Activated gamma-delta T cell (primary cell): ENCODE results near the gene PLEKHF1.

Source experiments
- DNase-seq: peaks from one replicate; lab custom pipeline; 2025; lab: John Stamatoyannopoulos, UW

The PLEKHF1 gene

DNA sequence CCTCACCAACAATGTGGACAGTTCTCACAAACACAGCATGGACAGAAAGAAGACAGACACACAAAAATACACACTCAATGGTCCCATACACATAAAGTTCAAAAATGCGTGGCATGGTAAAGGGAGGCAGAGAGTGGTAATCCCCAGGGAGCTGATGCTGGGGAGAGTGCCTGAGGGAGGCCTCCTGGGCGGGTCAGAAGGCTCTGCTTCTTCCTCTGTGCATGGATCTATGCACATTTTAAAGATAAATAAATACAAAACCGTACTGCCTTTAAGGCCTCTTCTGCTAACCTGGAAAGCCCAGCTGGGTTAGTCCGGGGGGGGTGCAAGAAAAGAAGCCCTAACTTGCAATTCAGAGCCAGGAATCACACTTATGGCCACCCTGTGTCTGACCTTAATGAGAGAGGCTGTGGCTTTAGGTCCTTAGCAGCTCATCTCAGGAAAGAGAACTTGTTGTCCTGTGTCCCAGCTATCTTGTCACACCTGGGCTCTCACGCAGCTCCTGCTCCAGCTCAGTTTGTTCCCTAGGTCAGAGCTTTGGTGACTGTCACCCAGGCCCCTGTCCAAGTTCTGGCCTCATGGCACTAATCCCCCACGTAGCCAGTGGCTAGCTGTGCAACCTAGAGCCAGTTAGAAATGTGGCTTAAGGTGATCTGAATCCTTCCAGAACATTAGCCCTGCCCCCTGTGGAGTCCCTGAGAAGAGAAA lies 30.7 kb upstream of the PLEKHF1 start:
- no peak for DNase-seq

DNA sequence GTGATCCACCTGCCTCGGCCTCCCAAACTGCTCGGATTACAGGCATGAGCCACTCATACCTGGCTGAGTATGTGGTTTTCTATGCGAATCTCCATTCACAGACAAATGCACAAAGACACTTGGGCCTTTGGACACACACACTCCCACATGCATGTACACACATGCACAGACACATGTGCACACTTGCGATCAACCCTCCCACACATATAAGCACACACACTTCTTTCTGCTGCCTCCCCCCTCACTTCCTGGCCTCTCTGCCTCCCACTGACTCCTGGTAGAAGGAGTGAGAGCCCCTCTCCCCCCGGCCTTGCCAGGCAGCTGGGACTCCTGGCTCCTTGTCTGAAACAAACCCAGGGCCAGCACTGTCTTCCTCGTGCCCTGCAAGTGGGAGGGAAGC lies 29.3 kb upstream of the PLEKHF1 start:
- no peak for DNase-seq

DNA sequence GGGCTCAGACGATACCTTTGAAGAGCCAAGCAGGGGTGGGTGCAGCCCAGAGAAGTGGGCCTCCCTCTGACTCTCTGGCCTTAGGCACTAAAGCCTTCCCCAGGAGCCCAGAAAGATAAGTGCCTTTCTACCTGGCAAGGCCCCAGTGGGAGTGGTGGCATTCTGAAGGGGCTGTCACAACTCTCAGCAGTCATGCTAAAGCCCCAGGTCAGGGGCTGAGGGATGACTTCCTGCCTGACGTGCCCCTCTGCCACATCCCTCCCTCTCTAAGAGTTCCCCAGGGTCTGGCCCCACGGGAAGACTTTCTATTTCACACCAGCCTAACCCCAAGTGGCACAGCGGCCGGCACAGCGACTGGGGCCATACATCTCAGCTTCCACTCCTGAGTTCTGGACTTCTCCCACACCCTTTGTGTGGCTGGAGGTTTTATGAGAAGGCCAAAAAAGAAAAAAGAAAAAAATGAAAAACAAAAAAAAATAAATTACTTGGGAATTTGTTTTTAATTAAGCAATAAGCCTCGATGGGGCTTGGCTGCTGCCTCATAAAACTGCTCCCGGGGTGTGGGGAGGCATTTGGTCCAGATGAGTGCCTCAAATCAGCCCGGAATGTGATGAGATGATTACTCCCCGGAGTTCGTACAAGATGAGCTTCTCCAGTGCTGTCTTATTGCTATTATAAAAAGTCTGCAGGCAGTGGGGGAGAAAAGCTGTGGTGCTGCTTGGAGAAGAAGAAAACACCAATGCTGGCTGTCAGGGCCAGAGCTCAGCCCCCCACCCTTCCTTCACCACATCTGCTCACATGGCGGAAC lies 28.5 kb upstream of the PLEKHF1 start:
- DNase-seq = no peak

DNA sequence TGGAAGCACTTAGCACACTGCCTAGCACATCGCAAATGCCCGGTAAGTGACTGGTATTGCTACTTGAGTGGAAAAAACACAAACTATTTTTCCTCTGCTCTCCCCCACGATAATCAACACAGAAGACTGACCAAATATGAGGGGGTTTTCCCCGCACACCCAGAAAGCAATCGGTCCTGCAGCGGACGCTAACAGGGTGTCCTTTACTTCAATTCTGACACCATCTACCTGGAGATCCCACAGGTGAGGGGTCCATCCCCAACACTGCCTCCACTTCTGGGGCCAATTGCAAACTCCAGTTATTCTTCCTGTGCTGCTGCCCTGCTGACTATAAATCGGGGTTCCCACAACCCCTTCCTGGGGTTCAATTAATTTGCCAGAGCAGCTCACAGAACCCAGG lies 26.2 kb upstream of the PLEKHF1 start:
- no peak for DNase-seq

DNA sequence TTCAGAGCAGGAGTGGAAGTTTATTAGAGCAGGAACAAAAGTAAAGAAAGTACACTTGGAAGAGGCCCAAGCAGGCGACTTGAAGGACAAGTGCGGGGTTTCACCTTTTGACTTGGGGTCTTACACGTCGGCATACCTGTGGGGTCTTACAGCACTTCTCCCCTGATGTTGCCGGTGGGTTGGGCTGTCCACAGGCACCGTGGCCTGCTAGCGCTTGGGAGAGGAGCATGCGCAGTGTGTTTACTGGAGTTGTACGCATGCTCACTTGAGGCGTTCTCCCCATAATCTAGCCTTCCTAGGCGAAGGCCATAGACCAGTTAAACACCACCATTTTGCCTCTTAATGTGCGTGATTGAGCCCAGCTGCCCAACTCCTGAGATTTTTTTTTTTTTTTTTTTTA lies 25.0 kb upstream of the PLEKHF1 start:
- DNase-seq = no peak

DNA sequence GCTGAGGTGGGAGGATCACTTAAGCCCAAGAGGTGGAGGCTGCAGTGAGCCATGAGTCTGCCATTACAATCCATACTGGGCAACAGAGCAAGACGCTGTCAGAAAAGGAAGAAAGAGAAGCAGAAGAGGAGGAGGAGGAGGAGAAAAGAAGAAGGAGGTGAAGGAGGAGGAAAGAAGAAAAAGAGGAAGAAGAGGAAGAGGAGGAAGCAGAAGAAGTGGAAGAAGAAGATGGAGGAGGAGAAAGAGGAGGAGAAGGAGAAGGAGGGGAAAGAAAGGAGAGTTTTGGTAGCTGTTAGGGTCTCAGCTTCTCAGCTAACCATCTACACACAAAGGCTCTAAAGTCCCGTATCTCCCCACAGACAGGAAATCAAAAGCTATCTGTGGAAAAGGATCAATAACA lies 23.7 kb upstream of the PLEKHF1 start:
- DNase-seq = no peak

DNA sequence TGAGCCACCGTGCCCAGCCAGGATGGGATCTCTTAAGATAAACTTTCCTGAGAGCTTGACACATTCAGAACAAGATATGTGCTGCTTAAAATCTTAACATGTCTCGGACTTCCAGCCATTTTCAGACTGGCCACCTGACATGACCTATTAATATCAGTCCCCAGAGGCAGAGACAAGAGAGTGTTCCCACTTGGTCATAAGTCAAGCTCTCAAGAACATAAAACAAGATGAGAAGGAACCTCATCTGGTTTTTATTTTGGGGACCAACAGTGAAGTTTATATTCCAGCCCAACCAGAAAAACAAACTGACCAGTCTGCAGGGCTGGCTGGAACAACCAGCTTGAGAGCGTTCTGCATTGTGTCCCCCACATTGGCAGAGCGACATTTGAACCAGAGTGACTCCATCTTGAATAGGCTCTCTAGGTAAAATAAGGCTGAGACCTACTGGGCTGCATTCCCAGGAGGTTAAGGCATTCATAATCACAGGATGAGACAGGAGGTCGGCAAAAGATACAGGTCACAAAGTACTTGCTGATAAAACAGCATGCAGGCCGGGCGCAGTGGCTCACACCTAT lies 21.8 kb upstream of the PLEKHF1 start:
- no peak for DNase-seq

DNA sequence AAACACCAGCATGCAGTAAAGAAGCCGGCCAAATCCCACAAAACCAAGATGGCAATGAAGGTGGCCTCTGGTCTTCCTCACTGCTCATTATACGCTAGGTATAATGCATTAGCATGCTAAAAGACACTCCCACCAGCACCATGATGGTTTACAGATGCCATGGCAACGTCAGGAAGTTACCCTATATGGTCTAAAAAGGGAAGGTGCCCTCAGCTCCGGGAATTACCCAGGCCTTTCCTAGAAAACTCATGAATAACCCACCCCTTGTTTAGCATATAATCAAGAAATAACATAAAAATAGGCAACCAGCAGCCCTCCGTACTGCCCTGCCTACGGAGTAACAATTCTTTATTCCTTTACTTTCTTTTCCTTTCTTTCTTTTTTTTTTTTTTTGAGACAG lies 21.1 kb upstream of the PLEKHF1 start:
- DNase-seq = no peak

DNA sequence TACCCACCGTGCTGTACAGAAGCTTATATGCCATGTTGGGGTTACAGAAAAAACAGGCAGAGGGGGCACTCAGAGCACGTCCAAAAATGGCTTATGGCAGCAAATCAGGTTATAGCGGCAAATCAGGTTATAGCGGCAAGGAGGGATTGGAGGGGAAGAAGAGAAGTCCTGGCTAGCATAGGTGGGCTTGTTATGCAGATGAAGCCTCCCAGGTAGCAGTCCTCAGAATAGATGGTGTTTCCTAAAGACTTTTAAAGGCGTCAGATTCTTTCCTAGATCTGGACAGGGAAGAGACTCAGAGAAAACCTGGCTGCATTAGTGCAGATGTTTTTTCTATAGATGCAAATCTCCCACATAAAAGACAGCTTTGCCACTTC lies 19.8 kb upstream of the PLEKHF1 start:
- DNase-seq = no peak

DNA sequence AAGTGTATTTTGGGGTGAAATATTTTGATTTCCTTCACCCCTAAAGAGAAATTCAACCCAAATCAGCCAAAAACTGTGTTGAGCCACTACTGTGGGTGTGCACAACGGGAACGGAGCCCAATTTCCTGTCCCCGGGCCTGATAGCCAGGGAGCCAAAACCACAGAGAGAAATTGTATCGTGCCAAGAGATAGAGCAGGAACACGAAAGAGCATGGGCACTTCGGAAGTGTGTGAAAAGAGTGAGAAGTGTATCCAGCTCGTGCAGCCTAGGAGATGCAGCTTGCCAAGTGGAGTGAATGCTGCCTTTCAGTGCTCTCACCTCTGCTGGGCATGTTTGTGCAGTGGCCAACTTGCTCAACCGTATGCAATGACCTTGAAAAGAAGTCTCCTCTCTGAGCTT lies 19.4 kb upstream of the PLEKHF1 start:
- DNase-seq = no peak

DNA sequence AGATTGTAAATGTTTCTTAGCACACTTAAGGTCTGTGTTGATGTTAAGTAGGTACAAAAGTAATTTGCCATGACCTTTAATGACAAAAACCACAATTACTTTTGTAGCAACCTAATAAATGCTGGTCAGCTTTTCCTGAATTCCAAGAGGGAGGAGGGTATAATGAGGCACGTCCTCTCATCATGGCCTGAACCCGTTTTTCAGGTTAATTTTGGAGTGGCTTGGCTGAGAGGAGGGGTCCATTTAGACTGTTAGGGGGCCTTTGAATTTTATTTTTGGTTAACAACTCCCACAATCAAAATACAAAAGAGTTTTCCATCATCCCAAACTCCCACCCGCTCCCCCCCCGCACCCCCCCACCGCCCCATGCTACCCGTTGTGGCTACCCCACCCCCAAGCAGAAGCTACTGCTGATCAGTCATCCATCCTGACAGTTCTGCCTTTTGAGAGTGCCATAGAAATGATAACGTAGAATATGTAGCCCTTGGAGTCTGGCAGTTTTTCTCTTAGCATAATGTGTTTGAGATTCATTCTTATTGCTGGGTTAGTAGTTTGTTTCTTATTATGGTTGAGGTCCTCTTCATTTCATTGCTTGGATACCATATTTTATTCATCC lies 14.4 kb upstream of the PLEKHF1 start:
- DNase-seq = no peak

DNA sequence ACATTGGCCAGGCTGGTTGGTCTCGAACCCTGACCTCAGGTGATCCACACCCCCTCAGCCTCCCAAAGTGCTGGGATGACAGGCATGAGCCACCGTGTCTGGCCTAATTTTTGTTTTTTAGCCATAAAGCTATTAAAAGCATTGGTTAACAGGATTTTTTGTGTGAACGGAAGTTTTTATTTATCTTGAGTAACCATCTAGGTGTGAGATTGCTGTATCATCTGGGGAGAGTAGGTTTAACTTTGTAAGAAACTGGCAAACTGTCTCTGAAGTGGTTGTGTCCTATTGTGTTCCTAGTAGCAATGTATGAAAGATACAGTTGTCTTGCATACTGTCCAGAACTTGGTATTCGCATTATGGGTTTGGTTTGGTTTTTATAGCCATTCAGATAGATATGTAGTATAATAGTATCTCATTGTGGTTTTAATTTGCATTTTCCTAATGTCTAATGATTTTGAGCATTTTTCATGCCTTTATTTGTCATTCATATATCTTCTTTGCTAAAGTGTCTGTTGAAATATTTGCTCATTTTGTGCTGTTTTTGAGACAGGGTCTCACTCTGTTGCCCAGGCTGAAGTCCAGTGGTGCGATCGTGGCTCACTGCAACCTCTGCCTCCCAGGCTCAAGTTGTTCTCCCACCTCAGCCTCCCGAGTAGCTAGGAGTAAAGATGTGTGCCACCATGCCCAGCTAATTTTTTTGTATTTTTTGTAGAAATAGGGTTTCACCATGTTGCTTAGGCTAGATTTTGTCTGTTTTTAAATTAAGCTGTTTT lies 13.5 kb upstream of the PLEKHF1 start:
- no peak for DNase-seq

DNA sequence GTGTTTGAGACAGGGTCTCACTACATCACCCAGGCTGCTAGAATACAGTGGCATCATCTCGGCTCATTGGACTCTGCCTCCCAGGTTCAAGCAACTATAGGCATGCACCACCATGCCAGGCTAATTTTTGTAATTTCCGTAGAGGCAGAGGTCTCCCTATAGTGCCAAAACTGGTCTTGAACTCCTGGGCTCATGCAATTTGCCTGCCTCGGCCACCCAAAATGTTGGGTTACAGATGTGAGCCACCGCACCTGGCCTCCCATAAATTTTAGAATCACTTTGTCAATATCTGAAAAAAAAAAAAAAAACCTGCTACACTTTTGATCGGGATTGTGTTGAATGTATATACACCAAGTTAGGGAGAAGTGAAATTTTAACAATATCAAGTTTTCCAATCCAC lies 11.9 kb upstream of the PLEKHF1 start:
- no peak for DNase-seq

DNA sequence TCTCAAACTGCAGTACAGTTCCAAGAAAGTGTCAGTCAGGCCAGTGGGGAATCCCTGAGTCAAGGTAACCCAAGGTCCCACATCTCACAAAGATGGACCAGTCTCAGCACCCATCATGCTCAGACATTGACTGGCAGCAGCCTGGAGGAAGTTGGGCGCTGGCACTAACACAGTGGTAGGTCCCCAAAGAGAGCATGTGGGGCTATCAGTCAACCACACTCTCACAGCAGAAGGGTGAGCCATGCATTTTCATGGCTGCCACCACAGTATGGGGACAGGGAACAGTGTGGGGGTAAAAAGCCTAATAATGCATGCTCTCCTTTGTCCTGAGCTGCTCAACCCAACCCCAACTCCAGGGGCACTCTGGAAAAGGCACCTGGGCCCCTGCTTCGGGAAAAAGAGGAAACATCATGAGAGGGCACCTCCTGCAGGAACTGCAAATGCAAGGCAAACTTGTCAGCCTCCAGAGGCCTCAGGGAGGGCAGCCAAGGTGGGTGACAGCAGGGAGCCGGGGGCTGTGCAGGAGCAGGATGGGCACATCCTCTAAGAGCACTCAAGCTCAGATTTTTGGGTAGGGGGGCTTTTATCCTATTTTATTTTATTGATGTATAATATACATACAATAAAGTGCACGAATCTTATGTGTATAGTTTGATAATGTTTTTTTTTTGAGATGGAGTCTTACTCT lies 9.5 kb upstream of the PLEKHF1 start:
- no peak for DNase-seq

DNA sequence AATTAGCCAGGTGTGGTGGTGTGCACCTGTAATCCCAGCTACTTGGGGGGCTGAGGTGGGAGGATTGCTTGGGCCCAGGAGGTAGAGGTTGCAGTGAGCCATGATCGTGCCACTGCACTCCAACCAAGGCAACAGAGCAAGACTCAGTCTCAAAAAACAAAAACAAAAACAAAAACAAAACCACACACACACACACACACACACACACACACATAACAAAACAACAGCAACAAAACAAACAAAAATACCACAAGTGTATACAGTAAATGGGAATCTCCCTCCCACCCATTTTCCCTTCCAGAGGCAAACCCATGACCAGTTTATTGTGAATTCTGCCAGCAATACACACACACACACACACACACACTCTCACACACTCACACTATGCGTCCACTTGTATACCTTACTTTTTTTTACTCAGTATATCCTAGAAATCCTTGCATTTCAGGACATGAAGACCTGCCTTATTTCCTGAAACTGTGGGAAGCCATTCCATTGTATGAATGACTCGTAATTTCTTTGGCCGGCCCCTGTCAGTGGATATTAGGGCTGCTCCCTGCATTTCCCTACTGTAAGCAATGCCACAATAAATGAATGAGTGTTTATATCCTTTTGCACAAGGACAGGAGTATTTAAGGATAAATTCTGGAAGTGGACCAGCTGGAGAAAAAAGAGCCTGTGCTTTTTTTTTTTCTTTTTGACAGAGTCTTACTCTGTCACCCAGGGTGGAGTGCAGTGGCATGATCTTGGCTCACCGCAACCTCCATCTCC lies 6.9 kb upstream of the PLEKHF1 start:
- no peak for DNase-seq

DNA sequence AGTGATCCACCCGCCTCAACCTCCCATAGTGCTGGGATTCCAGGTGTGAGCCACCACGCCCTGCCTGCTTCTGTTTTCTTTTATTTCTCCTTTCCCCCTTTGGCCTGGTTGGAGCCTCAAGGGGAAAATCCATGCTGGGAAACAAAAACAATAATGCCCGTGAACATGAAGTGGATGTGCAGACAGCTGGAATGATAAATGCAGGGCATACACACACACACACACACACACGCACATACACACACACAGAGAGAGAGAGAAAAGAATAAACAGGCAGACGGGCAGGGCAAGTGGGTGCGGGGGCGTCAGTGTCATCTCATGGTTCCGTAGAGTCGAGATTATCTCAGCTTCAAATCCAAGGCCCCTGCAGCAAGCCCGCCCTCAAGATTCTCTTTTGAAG lies 4.4 kb upstream of the PLEKHF1 start:
- DNase-seq = no peak

DNA sequence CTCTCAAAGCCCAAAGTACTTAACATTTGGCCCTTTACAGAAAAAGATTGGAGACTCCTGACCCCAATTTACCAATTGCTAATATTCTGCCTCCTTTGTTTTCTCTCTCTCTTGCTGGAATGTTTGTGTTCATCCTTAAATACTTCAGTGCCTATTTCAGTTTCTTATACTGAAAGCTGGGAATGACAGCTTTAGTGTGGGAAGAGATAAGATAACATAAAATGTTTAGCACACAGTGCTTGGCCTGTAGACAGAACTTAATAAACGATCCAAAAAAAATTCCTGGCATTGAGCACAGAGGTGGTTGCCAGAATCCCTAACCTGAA lies 3.0 kb upstream of the PLEKHF1 start:
- no peak for DNase-seq

DNA sequence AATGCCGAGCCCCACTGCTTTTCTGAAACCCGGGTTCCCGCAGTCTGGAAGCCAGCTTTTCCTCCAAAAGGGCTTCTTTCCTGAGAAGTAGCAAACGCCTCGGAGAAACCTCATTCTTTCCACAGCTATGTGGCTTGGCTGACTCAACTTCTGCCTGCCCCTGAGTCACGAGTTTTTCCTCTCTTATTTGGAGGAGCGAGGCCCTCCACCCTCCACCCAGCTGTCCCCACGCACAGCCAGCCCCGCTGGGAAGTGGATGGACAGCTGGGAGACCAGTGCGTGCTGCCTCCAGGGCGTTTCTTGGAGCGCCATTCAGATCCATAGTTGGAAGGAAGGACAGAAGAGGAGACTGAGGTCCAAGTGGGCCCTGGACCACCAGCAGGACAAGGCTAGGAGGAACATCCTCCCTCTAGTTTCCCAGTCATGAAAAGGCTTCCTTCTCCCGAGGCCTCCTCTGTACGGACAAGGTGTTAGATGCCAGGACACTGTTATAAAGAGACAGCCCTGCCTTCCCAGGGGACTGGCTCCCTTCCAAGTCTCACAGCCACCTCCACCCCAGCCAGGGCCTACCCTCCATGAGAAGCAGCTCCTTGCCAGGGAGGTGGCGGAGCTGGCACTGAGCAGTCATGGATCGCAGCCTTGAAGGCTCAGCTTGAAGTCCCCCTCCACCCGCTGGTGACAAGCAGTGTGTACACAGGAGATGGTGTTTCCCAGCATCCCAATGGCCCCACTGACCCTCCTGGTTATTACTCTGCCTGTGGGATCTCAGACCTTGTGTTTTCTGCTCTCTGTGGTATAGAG lies 2.5 kb upstream of the PLEKHF1 start:
- no peak for DNase-seq

DNA sequence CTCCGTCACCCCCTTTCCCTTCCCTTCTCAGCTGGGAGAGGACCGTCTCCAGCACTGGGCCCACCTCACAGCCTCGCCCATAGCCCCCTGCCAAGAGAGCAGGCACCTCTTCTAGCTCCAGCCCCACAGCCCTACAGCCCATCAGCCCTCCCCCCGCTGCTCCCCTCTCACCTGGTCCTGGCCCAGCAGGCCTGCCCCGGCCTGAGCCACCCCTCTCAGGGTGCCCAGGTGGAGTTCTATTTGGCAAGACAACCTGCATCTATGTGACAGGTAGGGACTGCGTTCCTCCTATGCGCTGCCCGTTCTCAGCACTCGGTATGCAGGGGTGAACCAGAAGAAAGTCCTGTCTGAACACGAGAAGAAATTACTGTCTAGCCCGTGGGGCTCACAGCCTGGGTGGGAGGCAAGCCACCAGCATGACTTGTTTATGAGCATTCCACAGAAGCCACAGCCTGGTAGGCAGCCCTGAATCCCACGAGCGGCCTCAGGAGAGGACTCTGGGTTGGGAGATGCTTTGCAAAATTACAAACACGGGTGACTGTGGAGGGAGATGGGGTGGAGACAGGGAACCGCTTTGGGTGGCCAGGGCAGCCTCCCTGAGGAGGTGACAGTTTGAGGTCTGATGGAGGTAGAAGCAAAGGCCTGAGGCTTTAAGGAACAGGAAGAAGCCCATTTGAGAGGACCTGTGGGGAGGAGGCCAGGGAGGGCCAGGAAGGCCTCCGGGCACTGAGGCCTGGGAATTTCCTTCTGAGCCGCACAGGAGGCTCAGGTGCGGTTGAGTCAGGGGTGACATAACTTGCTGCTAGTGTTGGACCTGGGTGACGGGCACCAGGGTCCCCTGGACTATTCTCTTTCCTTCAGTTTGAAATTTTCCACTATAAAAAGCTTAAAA lies 1.2 kb upstream of the PLEKHF1 start:
- no peak for DNase-seq
